HEK293 (cell line): ENCODE measurements around the gene MCUR1.

Experiments used
- CTCF ChIA-PET: fragments of 350-600 bp; formaldehyde crosslinking; extraction: SDS; loops from one replicate; lab custom pipeline; 2021; ENCODE audit warnings: antibody characterized with exemption; lab: Yijun Ruan, JAX
- POLR2A ChIA-PET: fragments of 300-600 bp; formaldehyde crosslinking; extraction: SDS; loops from one replicate; lab custom pipeline; 2020; ENCODE audit warnings: antibody characterized with exemption, inconsistent platforms; lab: Yijun Ruan, JAX
- H3K27ac ChIP-seq: fragments of 200-500 bp; sonication (Bioruptor generic); 2 replicates; pipeline ENCODE4 v1.5.1; 2014; ENCODE audit warnings: low read depth, low read length, control low read depth, inconsistent platforms; ENCODE audit errors: extremely low read depth
- H3K36me3 ChIP-seq, 2 experiments: fragments of 200-500 bp in 1 of 2; sonication (Bioruptor generic) in 1 of 2; 1 replicate in 1 of 2; 2 replicates in 1 of 2; pipeline ENCODE4 v1.5.1; 2014 to 2017; ENCODE audit warnings: inconsistent platforms in 2 of 2, low read length in 2 of 2; ENCODE audit not compliant: control insufficient read depth in 2 of 2, insufficient read depth in 1 of 2
- H3K4me1 ChIP-seq: fragments of 200-500 bp; sonication (Bioruptor generic); 2 replicates; pipeline ENCODE4 v1.5.1; 2014; ENCODE audit warnings: mild to moderate bottlenecking, low read length, inconsistent platforms; ENCODE audit not compliant: control insufficient read depth, insufficient read depth
- H3K4me3 ChIP-seq: 2 replicates; pipeline ENCODE4 v1.5.1; 2011; ENCODE audit warnings: low read depth, mild to moderate bottlenecking, control low read depth, low read length, moderate library complexity
- H3K9me3 ChIP-seq: fragments of 200-500 bp; sonication (Bioruptor generic); 2 replicates; pipeline ENCODE4 v1.5.1; 2014; ENCODE audit warnings: low read depth, low read length, inconsistent platforms; ENCODE audit not compliant: control insufficient read depth, insufficient read depth
- EGR2 ChIP-seq: fragments of 450-650 bp; formaldehyde crosslinking; IDR thresholded peaks from 2 replicates; pipeline ENCODE4 v1.5.1; 2016; ENCODE audit warnings: low read depth, missing biosample characterization, missing genetic modification characterization
- HOXC10 ChIP-seq: sonication (generic); formaldehyde crosslinking; IDR thresholded peaks from 2 replicates; pipeline ENCODE4 v1.8.1; 2023; ENCODE audit warnings: mild to moderate bottlenecking, missing genetic modification reagents
- MYNN ChIP-seq: fragments of 450-650 bp; formaldehyde crosslinking; IDR thresholded peaks from 2 replicates; pipeline ENCODE4 v1.5.1; 2016; ENCODE audit warnings: missing biosample characterization, missing genetic modification characterization, borderline replicate concordance
- PRDM2 ChIP-seq: fragments of 450-650 bp; formaldehyde crosslinking; IDR thresholded peaks from 2 replicates; pipeline ENCODE4 v1.5.1; 2016; ENCODE audit warnings: missing biosample characterization, missing genetic modification characterization, borderline replicate concordance
- RBAK ChIP-seq: fragments of 450-650 bp; formaldehyde crosslinking; IDR thresholded peaks from 2 replicates; pipeline ENCODE4 v1.5.1; 2016; ENCODE audit warnings: missing biosample characterization, missing genetic modification characterization
- ZBTB44 ChIP-seq: fragments of 450-650 bp; IDR thresholded peaks from 2 replicates; pipeline ENCODE4 v1.5.1; 2018; ENCODE audit warnings: missing biosample characterization, mild to moderate bottlenecking, missing genetic modification characterization
- ZBTB49 ChIP-seq: fragments of 450-650 bp; formaldehyde crosslinking; IDR thresholded peaks from 2 replicates; pipeline ENCODE4 v1.5.1; 2016; ENCODE audit warnings: missing biosample characterization, missing genetic modification characterization, low read depth
- ZNF112 ChIP-seq: fragments of 450-650 bp; formaldehyde crosslinking; IDR thresholded peaks from 2 replicates; pipeline ENCODE4 v1.5.0; 2017; ENCODE audit warnings: missing biosample characterization, missing genetic modification characterization
- ZNF175 ChIP-seq: fragments of 450-650 bp; formaldehyde crosslinking; IDR thresholded peaks from 2 replicates; pipeline ENCODE4 v1.5.1; 2016; ENCODE audit warnings: missing biosample characterization, missing genetic modification characterization
- ZNF394 ChIP-seq: fragments of 450-650 bp; formaldehyde crosslinking; IDR thresholded peaks from 2 replicates; pipeline ENCODE4 v1.5.1; 2016; ENCODE audit warnings: missing biosample characterization, missing genetic modification characterization, mild to moderate bottlenecking, moderate library complexity, borderline replicate concordance
- ZNF416 ChIP-seq: fragments of 450-650 bp; formaldehyde crosslinking; IDR thresholded peaks from 2 replicates; pipeline ENCODE4 v1.5.1; 2016; ENCODE audit warnings: missing biosample characterization, missing genetic modification characterization
- ZNF544 ChIP-seq: fragments of 450-650 bp; formaldehyde crosslinking; IDR thresholded peaks from 2 replicates; pipeline ENCODE4 v1.5.0; 2017; ENCODE audit warnings: missing biosample characterization, missing genetic modification characterization
- ZNF558 ChIP-seq: fragments of 450-650 bp; formaldehyde crosslinking; IDR thresholded peaks from 2 replicates; pipeline ENCODE4 v1.5.1; 2016; ENCODE audit warnings: missing biosample characterization, missing genetic modification characterization
- ZNF629 ChIP-seq: fragments of 450-650 bp; formaldehyde crosslinking; IDR thresholded peaks from 2 replicates; pipeline ENCODE4 v1.5.1; 2017; ENCODE audit warnings: missing biosample characterization, missing genetic modification characterization
- ZNF747 ChIP-seq: fragments of 450-650 bp; formaldehyde crosslinking; IDR thresholded peaks from 2 replicates; pipeline ENCODE4 v1.5.1; 2016; ENCODE audit warnings: missing biosample characterization, missing genetic modification characterization
- ZSCAN4 ChIP-seq: fragments of 450-650 bp; formaldehyde crosslinking; IDR thresholded peaks from 2 replicates; pipeline ENCODE4 v1.5.1; 2017; ENCODE audit warnings: missing biosample characterization, missing genetic modification characterization

Gene MCUR1

GRCh38 chr6:13763740-13764381 is 50.5 kb downstream of the MCUR1 start:
- no peaks in the 10 kb centered on the region for H3K36me3 ChIP-seq
- H3K4me3 ChIP-seq: no peak overlapping the region
- ChIA-PET CTCF (interaction anchor here (0.6 to 1.5 kb wide), 2 partner anchors 10 to 79 kb away, joined by 3 to 4 read pairs; no protein-coding TSS in a partner anchor), POLR2A (no interaction called here)
- H3K4me1 ChIP-seq: peaks cover 4% of the 10 kb centered on the region; the same call in 1 of the 2 replicates
- no peak overlapping the region for H3K27ac ChIP-seq
- TF ChIP-seq ZNF394 (peak; percentile 54), ZNF544 (tag by site-specific recombination) (no peak), ZNF629 (tag by site-specific recombination) (no peak), ZNF558 (tag by site-specific recombination) (peak; percentile 48; the same call in 1 of the 2 replicates)
- no peaks in the 10 kb centered on the region for H3K9me3 ChIP-seq

GRCh38 chr6:13762611-13763441 is 51.5 kb downstream of the MCUR1 start:
- Histone ChIP-seq H3K9me3 (no peaks in the 10 kb centered on the region), H3K36me3 (no peaks in the 10 kb centered on the region), H3K27ac (no peak overlapping the region), H3K4me3 (no peak overlapping the region), H3K4me1 (peaks cover 4% of the 10 kb centered on the region; the same call in 1 of the 2 replicates)
- CTCF ChIA-PET: interaction anchor here (0.6 to 1.5 kb wide), 3 partner anchors 11 to 159 kb away, joined by 3 to 4 read pairs (median 3); no protein-coding TSS in a partner anchor
- POLR2A ChIA-PET: interaction anchor here (0.6 kb wide), 1 partner anchor 28 kb away, joined by 3 read pairs; no protein-coding TSS in a partner anchor
- TF ChIP-seq ZSCAN4 (tag by site-specific recombination) (no peak), RBAK (tag by site-specific recombination) (no peak), ZNF175 (no peak), EGR2 (tag by site-specific recombination) (no peak), ZNF416 (tag by site-specific recombination) (no peak), ZNF747 (tag by site-specific recombination) (no peak), PRDM2 (no peak), ZBTB49 (tag by site-specific recombination) (no peak), ZNF112 (tag by site-specific recombination) (no peak), MYNN (tag by site-specific recombination) (no peak), ZBTB44 (tag by site-specific recombination) (no peak), ZNF394 (no peak), HOXC10 (CRISPR knock-in tag) (no peak)
